ENCODE data around the gene AQP10.

DNA sequence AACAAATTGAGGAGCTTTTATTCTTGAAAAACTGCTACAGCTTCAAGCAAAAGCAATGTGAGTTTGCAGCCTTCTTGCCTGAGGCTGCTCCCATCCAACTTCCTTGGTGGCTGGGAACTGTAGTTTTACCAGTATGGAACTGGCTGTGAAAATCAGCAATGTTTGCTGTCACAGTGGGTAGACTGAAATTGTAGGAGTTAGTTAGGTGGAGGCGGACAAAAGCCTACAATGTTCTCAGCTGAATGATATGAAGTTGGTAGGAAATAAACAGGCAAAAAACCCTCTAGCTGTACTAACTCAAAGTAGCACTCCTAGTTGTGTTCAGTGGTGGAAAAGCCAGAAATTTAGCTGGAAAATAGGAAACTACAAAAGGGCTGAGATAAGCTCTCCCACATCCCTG, 30.0 kb upstream of the AQP10 start:
- TF ChIP-seq, protein P1, sequence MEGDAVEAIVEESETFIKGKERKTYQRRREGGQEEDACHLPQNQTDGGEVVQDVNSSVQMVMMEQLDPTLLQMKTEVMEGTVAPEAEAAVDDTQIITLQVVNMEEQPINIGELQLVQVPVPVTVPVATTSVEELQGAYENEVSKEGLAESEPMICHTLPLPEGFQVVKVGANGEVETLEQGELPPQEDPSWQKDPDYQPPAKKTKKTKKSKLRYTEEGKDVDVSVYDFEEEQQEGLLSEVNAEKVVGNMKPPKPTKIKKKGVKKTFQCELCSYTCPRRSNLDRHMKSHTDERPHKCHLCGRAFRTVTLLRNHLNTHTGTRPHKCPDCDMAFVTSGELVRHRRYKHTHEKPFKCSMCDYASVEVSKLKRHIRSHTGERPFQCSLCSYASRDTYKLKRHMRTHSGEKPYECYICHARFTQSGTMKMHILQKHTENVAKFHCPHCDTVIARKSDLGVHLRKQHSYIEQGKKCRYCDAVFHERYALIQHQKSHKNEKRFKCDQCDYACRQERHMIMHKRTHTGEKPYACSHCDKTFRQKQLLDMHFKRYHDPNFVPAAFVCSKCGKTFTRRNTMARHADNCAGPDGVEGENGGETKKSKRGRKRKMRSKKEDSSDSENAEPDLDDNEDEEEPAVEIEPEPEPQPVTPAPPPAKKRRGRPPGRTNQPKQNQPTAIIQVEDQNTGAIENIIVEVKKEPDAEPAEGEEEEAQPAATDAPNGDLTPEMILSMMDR (IDR thresholded peaks at IDR 0.05) = no peak
- TF ChIP-seq EP300 (IDR thresholded peaks at IDR 0.05) = no peak
